ENCODE results near the gene CCDC127.
"Not testable (repeated sequence)": the region's sequence is repeated elsewhere in the genome, so short reads cannot be mapped to it uniquely, and the experiment has no call there.

Gene CCDC127

GRCh38 chr5:197892-198489 lies 20.0 kb downstream of the CCDC127 start:
- ATAC-seq (replicated peaks; ENCODE audit: extremely low read depth, poor library complexity, severe bottlenecking): no peak
- H3K27ac Mint-ChIP-seq (ENCODE audit: low read depth): no peak overlapping the region
- no peak overlapping the region for H3K4me3 Mint-ChIP-seq
- peaks cover 10% of the 10 kb centered on the region for H3K27me3 Mint-ChIP-seq
- no peak for DNase-seq (ENCODE audit: low spot score in 2 of 2)
- peaks cover 16% of the 10 kb centered on the region for H3K4me1 Mint-ChIP-seq
- H3K36me3 Mint-ChIP-seq (ENCODE audit: insufficient read depth): peaks cover 2% of the 10 kb centered on the region
- H3K9me3 Mint-ChIP-seq: no peaks in the 10 kb centered on the region

GRCh38 chr5:197031-197430 lies 20.9 kb downstream of the CCDC127 start:
- not testable (repeated sequence) for H3K36me3 Mint-ChIP-seq (ENCODE audit: insufficient read depth); H3K9me3 Mint-ChIP-seq; ATAC-seq (replicated peaks; ENCODE audit: extremely low read depth, poor library complexity, severe bottlenecking); H3K4me3 Mint-ChIP-seq; H3K27ac Mint-ChIP-seq (ENCODE audit: low read depth); DNase-seq (ENCODE audit: low spot score in 2 of 2)
- H3K4me1 Mint-ChIP-seq: peaks cover 16% of the 10 kb centered on the region
- H3K27me3 Mint-ChIP-seq: peaks cover 19% of the 10 kb centered on the region

- peaks cover 19% of the 10 kb centered on the region for H3K27me3 Mint-ChIP-seq
Measured at GRCh38 chr5:196350-196749, 21.6 kb downstream of the CCDC127 start.

GRCh38 chr5:195401-196160 lies 22.4 kb downstream of the CCDC127 start:
- Mint-ChIP-seq H3K27me3 (peaks cover 22% of the 10 kb centered on the region), H3K9me3 (no peaks in the 10 kb centered on the region), H3K4me3 (no peak overlapping the region), H3K4me1 (peaks cover 5% of the 10 kb centered on the region), H3K27ac (ENCODE audit: low read depth) (peak overlapping the region; percentile 39), H3K36me3 (ENCODE audit: insufficient read depth) (peaks cover 2% of the 10 kb centered on the region)
- ATAC-seq (replicated peaks; ENCODE audit: extremely low read depth, poor library complexity, severe bottlenecking) (no peak), DNase-seq (ENCODE audit: low spot score in 2 of 2) (no peak)

More at GRCh38 chr5:196350-196749, 21.6 kb downstream of the CCDC127 start:
- Mint-ChIP-seq H3K4me1 (peaks cover 9% of the 10 kb centered on the region), H3K4me3 (no peak overlapping the region), H3K27ac (ENCODE audit: low read depth) (no peak overlapping the region), H3K9me3 (no peaks in the 10 kb centered on the region), H3K36me3 (ENCODE audit: insufficient read depth) (peaks cover 2% of the 10 kb centered on the region)
- DNase-seq (ENCODE audit: low spot score in 2 of 2): no peak
- ATAC-seq (replicated peaks; ENCODE audit: extremely low read depth, poor library complexity, severe bottlenecking): no peak

- DNase-seq (ENCODE audit: low spot score in 2 of 2): no peak
- Mint-ChIP-seq H3K4me3 (no peak overlapping the region), H3K27ac (ENCODE audit: low read depth) (no peak overlapping the region), H3K4me1 (peaks cover 5% of the 10 kb centered on the region), H3K36me3 (ENCODE audit: insufficient read depth) (peaks cover 2% of the 10 kb centered on the region), H3K27me3 (peaks cover 31% of the 10 kb centered on the region), H3K9me3 (no peaks in the 10 kb centered on the region)
- ATAC-seq (replicated peaks; ENCODE audit: extremely low read depth, poor library complexity, severe bottlenecking): no peak
Measured at GRCh38 chr5:194603-195209, 23.2 kb downstream of the CCDC127 start.

GRCh38 chr5:194102-194501 lies 23.9 kb downstream of the CCDC127 start:
- ATAC-seq (replicated peaks; ENCODE audit: extremely low read depth, poor library complexity, severe bottlenecking): no peak
- H3K4me3 Mint-ChIP-seq: no peak overlapping the region
- peaks cover 31% of the 10 kb centered on the region for H3K27me3 Mint-ChIP-seq
- no peaks in the 10 kb centered on the region for H3K9me3 Mint-ChIP-seq
- H3K27ac Mint-ChIP-seq (ENCODE audit: low read depth): no peak overlapping the region
- peaks cover 5% of the 10 kb centered on the region for H3K4me1 Mint-ChIP-seq
- no peak for DNase-seq (ENCODE audit: low spot score in 2 of 2)
- H3K36me3 Mint-ChIP-seq (ENCODE audit: insufficient read depth): no peaks in the 10 kb centered on the region

- H3K4me1 Mint-ChIP-seq: peaks cover 12% of the 10 kb centered on the region
- no peaks in the 10 kb centered on the region for H3K36me3 Mint-ChIP-seq (ENCODE audit: insufficient read depth)
- DNase-seq (ENCODE audit: low spot score in 2 of 2): no peak
Measured at GRCh38 chr5:192970-193831, 24.8 kb downstream of the CCDC127 start.

GRCh38 chr5:192691-192969 lies 25.3 kb downstream of the CCDC127 start:
- H3K27ac Mint-ChIP-seq (ENCODE audit: low read depth): no peak overlapping the region
- H3K4me3 Mint-ChIP-seq: no peak overlapping the region
- no peaks in the 10 kb centered on the region for H3K36me3 Mint-ChIP-seq (ENCODE audit: insufficient read depth)
- DNase-seq (ENCODE audit: low spot score in 2 of 2) (no peak), ATAC-seq (replicated peaks; ENCODE audit: extremely low read depth, poor library complexity, severe bottlenecking) (no peak)
- H3K9me3 Mint-ChIP-seq: no peaks in the 10 kb centered on the region
- H3K4me1 Mint-ChIP-seq: peaks cover 12% of the 10 kb centered on the region
- peaks cover 31% of the 10 kb centered on the region for H3K27me3 Mint-ChIP-seq

More at GRCh38 chr5:192970-193831, 24.8 kb downstream of the CCDC127 start:
- no peak for ATAC-seq (replicated peaks; ENCODE audit: extremely low read depth, poor library complexity, severe bottlenecking)
- no peaks in the 10 kb centered on the region for H3K9me3 Mint-ChIP-seq
- no peak overlapping the region for H3K4me3 Mint-ChIP-seq
- peaks cover 31% of the 10 kb centered on the region for H3K27me3 Mint-ChIP-seq
- H3K27ac Mint-ChIP-seq (ENCODE audit: low read depth): no peak overlapping the region

- H3K27me3 Mint-ChIP-seq: peaks cover 31% of the 10 kb centered on the region
- no peaks in the 10 kb centered on the region for H3K9me3 Mint-ChIP-seq
- no peak overlapping the region for H3K4me3 Mint-ChIP-seq
- DNase-seq (ENCODE audit: low spot score in 2 of 2) (no peak), ATAC-seq (replicated peaks; ENCODE audit: extremely low read depth, poor library complexity, severe bottlenecking) (no peak)
- H3K4me1 Mint-ChIP-seq: peaks cover 12% of the 10 kb centered on the region
- H3K36me3 Mint-ChIP-seq (ENCODE audit: insufficient read depth): no peaks in the 10 kb centered on the region
- no peak overlapping the region for H3K27ac Mint-ChIP-seq (ENCODE audit: low read depth)
Measured at GRCh38 chr5:191949-192690, 25.8 kb downstream of the CCDC127 start.

GRCh38 chr5:191036-191948 lies 26.7 kb downstream of the CCDC127 start, which contains the start of gene LRRC14B:
TSS of gene LRRC14B (plus strand) at chr5:191495. CDS start at chr5:191539, 44 bp downstream.
- H3K27me3 Mint-ChIP-seq: peaks cover 31% of the 10 kb centered on the region
- H3K27ac Mint-ChIP-seq (ENCODE audit: low read depth): no peak within 1 kb of the TSS
- DNase-seq (ENCODE audit: low spot score in 2 of 2) (no peak), ATAC-seq (replicated peaks; ENCODE audit: extremely low read depth, poor library complexity, severe bottlenecking) (no peak)
- no peak within 1 kb of the TSS for H3K4me3 Mint-ChIP-seq
- H3K36me3 Mint-ChIP-seq (ENCODE audit: insufficient read depth): no peaks in the 10 kb centered on the region
- peaks cover 12% of the 10 kb centered on the region for H3K4me1 Mint-ChIP-seq
- H3K9me3 Mint-ChIP-seq: no peaks in the 10 kb centered on the region

GRCh38 chr5:190366-191035 lies 27.5 kb downstream of the CCDC127 start:
- Mint-ChIP-seq H3K9me3 (no peaks in the 10 kb centered on the region), H3K4me1 (peaks cover 11% of the 10 kb centered on the region), H3K36me3 (ENCODE audit: insufficient read depth) (no peaks in the 10 kb centered on the region), H3K27me3 (peaks cover 27% of the 10 kb centered on the region), H3K4me3 (no peak overlapping the region), H3K27ac (ENCODE audit: low read depth) (no peak overlapping the region)
- DNase-seq (ENCODE audit: low spot score in 2 of 2) (no peak), ATAC-seq (replicated peaks; ENCODE audit: extremely low read depth, poor library complexity, severe bottlenecking) (no peak)

Measured in central memory CD8-positive, alpha-beta T cell (primary cell).